ENCODE results near the gene KRTAP10-10.
"Not testable (repeated sequence)": the region's sequence is repeated elsewhere in the genome, so short reads cannot be mapped to it uniquely, and the experiment has no call there.

The KRTAP10-10 gene

GRCh38 chr21:44602463-44602850, 34.7 kb upstream of the KRTAP10-10 start:
- DNase-seq (ENCODE audit: low spot score) = no peak

- no peak for DNase-seq (ENCODE audit: low spot score)
Observed at GRCh38 chr21:44603109-44603875, 33.9 kb upstream of the KRTAP10-10 start.

- no peak for DNase-seq (ENCODE audit: low spot score)
Observed at GRCh38 chr21:44603911-44604310, 33.2 kb upstream of the KRTAP10-10 start.

- DNase-seq (ENCODE audit: low spot score) = no peak
Observed at GRCh38 chr21:44606495-44606894, 30.7 kb upstream of the KRTAP10-10 start.

GRCh38 chr21:44609193-44609592, 28.0 kb upstream of the KRTAP10-10 start:
- no peak for DNase-seq (ENCODE audit: low spot score)

GRCh38 chr21:44610157-44610843, 26.9 kb upstream of the KRTAP10-10 start:
- not testable (repeated sequence) for DNase-seq (ENCODE audit: low spot score)

- no peak for DNase-seq (ENCODE audit: low spot score)
Observed at GRCh38 chr21:44611551-44611950, 25.6 kb upstream of the KRTAP10-10 start.

GRCh38 chr21:44612029-44612486, 25.1 kb upstream of the KRTAP10-10 start, which contains the start of gene KRTAP10-8:
Gene KRTAP10-8, plus strand, starts transcription at chr21:44612079. Its CDS starts 22 bp downstream, at chr21:44612101.
- DNase-seq (ENCODE audit: low spot score) = no peak

- no peak for DNase-seq (ENCODE audit: low spot score)
Observed at GRCh38 chr21:44612669-44613229, 24.4 kb upstream of the KRTAP10-10 start.

GRCh38 chr21:44613386-44614155, 23.6 kb upstream of the KRTAP10-10 start:
- DNase-seq (ENCODE audit: low spot score) = no peak

- DNase-seq (ENCODE audit: low spot score) = no peak
Observed at GRCh38 chr21:44614161-44614631, 23.0 kb upstream of the KRTAP10-10 start.

- no peak for DNase-seq (ENCODE audit: low spot score)
Observed at GRCh38 chr21:44614961-44615391, 22.2 kb upstream of the KRTAP10-10 start.

GRCh38 chr21:44615466-44615865, 21.7 kb upstream of the KRTAP10-10 start:
- DNase-seq (ENCODE audit: low spot score) = no peak

- DNase-seq (ENCODE audit: low spot score) = no peak
Observed at GRCh38 chr21:44615911-44616590, 21.1 kb upstream of the KRTAP10-10 start.

- no peak for DNase-seq (ENCODE audit: low spot score)
Observed at GRCh38 chr21:44616591-44616926, 20.6 kb upstream of the KRTAP10-10 start.

- no peak for DNase-seq (ENCODE audit: low spot score)
Observed at GRCh38 chr21:44617071-44617501, 20.1 kb upstream of the KRTAP10-10 start.

GRCh38 chr21:44618504-44618903, 18.7 kb upstream of the KRTAP10-10 start:
- peak; percentile 2 for DNase-seq (ENCODE audit: low spot score)

GRCh38 chr21:44618909-44619308, 18.2 kb upstream of the KRTAP10-10 start:
- peak; percentile 3 for DNase-seq (ENCODE audit: low spot score)

GRCh38 chr21:44619886-44620285, 17.3 kb upstream of the KRTAP10-10 start:
- no peak for DNase-seq (ENCODE audit: low spot score)

- DNase-seq (ENCODE audit: low spot score) = no peak
Observed at GRCh38 chr21:44623575-44623974, 13.6 kb upstream of the KRTAP10-10 start.

- no peak for DNase-seq (ENCODE audit: low spot score)
Observed at GRCh38 chr21:44625756-44626155, 11.4 kb upstream of the KRTAP10-10 start.

All from kidney capillary endothelial cell (primary cell).